ENCODE results near the gene TMEM200C.

- no peak for TF ChIP-seq CTCF (IDR thresholded peaks at IDR 0.05; ENCODE audit: low read length)
- TF ChIP-seq EZH2 (optimal IDR thresholded peaks at IDR 0.05; ENCODE audit: low read depth, low read length), result no peak
Observed at GRCh38 chr18:5941890-5942289, 46.6 kb upstream of the TMEM200C start.
